HG03432 (cell line): ENCODE results near the gene VPS45.

ENCODE experiments used
- ATAC-seq: cut with Tn5 transposase; IDR thresholded peaks from one replicate; pipeline ENCODE4 v1.9.1; 2021; ENCODE audit warnings: mild to moderate bottlenecking, moderate library complexity; ENCODE audit not compliant: unreplicated experiment

VPS45 gene

DNA sequence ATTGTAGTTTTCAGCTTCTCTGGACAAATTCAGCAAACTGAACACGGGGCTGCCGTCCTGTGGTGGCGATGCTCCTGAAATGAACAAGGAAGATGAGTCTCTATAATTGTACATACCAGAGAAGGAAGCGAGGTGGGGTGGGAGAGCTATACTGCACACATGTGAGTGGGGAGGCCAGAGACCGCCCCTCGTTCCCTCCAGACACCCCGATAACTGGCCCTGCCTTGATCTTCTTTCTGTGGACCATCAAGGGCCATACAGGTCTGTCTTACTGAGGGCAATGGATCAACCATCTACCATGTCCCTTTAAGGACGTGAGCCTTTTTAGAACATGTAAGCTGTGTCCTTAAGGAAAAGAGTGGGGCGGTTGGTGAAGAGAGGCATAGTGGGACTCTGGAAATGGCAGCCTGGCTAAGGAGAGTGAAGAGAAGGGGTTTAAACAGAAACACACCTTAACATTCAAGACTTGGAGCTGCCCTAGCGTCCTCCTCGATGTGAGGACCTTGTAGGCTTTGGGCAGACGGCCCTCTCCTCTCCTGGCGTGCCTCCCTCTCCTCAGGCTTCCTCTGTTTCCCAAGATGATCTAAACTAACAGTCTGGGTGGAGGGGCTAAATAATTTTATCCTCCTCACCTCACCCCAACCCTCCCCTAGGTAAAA lies 88.0 kb downstream of the VPS45 start:
- no peak for ATAC-seq

DNA sequence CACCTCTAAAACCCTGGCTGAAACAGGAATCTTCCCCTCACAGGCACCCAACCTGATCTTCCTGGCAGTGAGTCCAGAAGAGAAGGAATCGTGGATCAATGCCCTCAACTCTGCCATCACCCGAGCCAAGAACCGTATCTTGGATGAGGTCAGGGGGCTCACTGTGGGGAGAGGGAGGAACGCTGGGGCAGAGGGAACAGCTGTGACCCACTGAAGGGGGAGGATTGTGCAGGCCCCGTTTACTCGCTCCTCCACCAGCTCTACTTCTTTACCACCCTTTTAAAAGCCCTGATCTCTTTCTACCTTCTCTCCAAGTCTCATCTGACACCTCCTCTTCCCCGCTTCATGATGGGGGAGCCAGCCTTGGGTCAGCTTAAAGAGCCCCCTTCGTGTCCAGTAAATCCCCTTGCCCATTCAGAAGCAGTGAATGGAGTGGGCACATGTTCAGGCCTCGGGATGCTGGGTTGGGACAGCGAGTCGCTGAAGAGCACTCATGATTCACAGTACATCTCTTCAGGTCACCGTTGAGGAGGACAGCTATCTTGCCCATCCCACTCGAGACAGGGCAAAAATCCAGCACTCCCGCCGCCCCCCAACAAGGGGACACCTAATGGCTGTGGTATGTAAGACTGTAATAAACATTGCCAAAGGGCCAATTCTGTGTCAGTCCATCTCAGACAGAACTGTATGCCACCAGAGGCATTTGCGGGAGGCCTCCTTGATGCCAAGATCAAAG lies 89.5 kb downstream of the VPS45 start:
- no peak for ATAC-seq

DNA sequence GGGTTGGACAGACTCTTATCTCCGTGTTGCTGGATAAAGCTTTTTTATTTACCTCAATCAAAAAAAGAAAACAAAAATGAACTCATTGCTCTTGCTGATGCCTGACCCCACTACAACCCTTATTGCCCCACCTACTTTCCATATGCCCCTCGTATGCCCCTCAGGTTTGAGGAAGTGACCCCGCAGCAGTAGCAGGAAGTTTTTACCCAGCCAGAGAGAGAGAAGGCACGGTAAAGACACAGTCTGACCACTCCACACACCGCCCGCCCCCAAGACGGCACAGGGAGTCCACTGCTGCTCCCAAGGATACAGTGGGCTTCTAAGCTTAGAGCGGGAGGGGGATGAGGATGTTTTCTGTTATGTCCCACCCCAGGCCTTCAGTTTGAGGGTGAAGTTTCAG lies 92.0 kb downstream of the VPS45 start:
- no peak for ATAC-seq

DNA sequence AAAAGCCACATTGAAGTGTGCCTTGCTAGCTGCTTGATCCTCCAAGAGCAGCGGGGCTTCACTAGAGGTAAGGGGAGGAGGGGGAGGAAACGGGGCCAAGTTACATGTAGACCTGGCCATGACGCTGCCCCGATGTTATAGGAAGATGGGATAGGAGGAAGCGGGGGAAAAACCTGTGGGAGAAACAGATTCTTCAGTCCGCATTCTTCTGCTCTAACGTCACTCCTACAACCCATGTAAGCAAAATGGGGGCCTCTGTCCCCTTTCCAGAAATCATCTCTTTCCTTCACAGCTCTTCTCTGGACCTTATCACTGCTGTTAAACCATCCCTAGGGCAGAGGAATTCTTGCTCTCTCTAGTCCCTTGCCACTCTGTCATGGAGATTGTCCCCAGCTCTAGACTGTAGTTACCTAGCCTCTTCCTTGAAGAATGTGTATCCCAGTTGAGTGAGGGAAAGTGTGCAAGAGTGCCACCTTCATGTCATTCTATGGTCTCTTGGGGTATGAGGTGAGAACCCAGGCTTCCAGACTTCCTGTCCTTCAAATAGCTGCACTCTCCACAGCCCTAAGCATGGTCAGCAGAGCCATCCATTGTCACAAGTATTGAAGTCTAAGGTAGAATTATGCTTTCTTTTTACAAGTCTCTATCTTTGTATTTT lies 93.5 kb downstream of the VPS45 start:
- ATAC-seq = no peak

DNA sequence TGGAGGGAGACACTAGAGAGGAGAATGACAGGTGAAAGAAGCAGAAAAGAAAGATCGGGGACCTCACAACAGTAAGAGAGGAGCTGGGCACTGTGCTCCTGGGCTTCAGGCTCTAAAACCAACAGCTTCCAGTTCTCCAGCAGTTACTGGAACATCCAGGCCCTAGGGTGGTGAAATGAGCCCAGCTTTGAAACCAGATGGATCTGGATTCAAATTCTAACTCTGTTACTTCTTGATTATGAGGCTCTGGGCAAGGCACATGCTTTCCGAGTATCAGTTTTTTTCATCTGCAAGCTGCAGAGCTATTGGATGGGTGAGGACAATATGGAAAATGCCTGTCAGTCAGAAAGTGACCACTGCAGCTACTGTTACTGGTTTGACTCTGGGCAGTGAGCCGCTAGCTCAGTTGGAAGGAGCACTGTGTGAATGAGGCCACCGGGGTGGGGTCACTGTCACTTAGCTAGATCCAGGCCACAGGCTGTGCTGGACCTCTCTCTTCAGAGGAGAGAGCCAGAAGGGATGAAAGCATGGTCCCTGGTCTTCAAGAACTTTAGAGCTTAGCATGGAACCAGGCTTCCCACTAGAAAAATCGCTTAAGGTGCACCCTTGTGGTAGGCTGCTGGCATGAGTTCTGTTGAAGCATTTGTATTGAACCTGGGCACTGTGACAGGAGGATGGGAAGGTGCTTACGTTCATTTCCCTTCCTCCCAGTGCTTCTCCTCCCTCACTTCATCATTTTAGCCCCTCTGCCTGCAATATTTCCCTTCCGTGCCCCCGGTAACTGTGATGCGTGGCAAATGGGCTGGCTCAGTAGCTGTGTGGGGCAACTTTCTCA lies 94.4 kb downstream of the VPS45 start:
- no peak for ATAC-seq

DNA sequence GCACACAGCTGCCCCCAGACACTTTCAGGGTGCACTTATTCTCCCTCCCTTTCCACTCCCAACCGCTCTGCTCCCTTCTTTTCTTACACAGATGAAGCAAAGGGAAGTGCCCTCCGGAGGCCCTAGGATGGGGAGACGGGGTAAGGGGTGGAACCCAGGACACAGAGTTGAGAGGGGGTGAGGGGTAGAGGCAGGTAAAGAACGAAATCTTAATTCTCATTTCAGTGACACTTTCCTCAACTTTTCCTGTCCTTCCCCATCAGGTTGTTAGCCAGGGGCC lies 94.9 kb downstream of the VPS45 start:
- no peak for ATAC-seq

DNA sequence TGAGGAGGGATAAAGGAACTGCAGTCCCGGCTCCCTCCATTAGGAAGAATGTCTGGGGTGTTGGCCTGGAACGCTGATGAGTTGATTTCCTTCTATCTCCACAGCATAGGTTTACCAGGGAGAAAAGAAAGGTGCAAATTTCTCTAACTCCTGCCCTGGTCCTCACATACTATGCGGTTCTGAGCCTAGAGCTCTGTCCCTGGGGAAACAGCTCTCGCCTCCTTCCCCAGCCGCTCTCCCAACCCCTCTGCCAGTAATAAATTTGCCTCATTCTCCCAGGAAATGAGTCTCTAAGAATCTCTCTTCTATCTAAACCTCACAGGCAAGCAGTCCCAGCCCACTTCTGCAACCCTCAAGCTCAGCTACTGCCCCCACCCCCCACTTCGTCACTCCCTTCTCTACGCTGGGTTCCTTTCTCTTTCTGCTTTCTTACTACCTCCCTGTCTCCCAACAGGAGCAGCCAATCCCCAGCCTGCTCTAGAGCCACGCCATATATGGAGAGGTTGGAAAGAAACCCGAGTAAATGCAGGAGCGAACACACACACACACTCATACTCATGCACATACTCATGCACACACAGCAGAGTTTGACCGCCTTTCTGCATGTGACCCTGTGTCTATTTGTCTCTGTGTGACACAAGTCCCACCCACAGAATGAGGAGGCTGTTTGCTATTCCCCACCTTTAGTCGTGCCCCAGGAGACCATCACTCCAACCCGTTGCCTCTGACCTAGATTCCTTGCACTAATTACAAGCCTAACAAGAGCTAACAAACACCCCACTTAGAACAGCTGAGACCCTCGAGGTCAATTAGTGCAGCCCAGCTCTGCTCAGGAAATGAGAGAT lies 95.5 kb downstream of the VPS45 start:
- peak; percentile 50 for ATAC-seq

DNA sequence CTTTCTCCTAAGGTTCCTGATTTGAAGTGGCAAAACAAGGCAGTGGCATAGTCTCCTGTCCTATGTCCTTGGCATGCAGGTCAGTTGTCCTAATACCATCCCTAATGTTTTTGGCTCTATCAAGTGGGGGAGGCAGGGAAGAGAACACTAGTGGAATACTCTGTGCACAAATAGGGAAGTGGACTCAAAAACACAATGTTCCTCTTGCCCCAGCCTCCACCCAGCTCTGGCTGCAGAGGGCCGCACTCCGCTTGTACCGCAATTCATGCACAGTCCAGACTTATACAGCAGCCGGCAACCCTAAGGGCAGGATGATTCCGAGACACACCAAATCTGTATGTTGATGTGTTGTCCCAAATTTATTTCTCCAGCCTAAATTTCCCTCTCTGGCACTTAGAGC lies 96.6 kb downstream of the VPS45 start:
- ATAC-seq = no peak

DNA sequence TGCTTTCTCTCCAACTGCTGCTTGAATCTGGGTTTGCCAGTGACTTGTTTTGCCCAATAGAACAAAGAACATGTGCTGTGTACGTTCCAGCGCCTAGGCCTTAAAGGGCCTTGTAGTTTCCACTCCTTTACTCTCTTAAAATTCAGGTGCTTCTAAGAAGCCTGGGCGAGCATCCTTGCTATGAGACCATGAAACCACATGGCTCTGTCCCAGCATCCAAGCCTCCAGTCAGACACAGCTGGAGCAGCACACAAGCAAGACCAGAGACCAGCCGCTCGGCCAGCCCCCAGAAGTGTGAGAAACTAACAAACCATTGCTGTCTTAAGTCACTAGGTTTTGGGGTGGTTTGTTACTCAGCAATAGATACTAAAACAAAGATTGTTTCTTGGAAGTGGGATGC lies 97.2 kb downstream of the VPS45 start:
- no peak for ATAC-seq

DNA sequence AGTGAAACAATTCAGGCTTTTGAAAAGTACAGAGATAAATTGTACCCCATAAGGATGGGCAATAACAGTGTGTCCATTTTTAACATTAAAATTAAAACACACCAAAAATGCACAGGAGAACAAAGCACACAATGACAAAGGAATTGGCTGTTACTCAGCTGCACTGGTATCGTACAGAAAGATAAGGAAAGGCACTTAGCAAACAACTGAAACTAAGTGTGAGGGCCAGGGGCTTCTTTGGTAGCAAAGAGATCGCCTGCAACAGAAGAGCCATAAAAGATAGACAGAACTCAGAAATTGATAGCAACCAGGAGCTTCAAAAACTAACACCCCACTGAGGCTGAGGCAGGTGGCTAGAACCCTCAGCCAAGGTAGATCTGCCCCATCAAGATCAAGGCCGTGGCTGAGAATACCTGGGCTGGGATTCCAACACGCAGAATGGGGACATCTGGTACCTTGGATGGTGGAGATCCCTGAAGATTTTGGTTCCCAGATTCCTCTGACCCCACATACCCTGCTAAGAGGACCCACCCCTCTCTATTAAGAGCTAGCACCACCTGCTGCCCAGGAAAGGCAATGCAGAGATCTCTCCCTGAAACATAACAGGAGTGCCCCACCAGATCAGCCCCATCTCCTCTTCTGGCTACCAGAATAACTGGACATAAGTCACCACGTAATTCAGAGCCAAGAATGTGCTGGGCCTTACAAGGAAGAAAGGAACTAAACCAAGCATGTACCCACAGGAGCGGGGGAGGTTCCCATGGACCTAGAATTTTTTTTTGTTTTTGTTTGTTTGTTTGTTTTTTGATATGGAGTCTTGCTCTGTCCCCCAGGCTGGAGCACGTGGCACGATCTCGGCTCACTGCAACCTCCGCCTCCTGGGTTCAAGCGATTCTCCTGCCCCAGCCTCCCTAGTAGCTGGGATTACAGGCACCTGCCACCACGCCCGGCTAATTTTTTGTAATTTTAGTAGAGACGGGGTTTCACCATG lies 98.3 kb downstream of the VPS45 start:
- no peak for ATAC-seq

DNA sequence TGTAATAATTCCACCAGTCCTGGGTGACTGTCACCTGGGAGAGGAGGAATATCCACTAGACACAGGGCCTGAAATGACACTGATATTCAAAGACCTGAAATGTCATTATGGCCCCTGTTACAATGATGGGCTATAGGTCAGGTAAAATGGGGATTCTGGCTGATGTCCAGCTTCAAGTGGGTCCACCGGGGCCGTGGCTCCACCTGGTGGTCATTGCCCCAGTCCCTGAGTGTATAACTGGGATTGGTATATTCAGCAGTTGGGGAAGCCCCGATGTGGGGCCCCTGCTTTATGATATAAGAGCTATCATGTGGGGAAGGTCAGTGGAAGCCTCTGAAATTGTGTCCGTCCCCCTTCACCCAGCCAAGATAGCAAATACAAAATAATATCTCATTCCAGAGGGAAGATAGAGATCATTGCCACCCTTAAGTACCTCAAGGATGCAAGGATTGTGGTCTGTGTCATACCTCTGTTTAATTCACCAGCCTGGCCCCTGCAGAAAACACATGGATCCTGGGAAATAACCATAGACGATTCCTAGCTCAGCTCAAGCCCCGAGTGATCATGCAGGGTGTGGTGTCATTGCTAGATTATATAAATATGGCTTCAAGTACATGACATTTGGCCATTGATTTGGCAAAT lies 101.5 kb downstream of the VPS45 start:
- ATAC-seq = no peak

DNA sequence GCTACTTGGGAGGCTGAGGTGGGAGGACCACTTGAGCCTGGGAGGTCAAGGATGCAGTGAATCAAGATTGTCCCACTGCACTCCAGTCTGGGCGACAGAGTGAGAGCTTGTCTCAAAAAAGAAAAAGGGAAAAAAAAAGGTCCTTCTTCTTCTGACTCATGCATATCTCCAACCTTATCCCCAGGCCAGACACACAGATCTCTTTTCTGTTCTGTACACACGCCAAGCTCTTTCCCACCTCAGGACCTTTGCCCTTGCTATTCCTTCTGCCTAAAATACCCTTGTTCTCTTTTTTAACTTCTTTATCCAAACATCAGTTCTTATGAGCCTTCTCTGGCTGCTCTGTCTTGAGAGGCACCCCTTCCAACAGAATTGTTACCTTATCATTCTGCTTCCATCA lies 104.2 kb downstream of the VPS45 start:
- no peak for ATAC-seq

DNA sequence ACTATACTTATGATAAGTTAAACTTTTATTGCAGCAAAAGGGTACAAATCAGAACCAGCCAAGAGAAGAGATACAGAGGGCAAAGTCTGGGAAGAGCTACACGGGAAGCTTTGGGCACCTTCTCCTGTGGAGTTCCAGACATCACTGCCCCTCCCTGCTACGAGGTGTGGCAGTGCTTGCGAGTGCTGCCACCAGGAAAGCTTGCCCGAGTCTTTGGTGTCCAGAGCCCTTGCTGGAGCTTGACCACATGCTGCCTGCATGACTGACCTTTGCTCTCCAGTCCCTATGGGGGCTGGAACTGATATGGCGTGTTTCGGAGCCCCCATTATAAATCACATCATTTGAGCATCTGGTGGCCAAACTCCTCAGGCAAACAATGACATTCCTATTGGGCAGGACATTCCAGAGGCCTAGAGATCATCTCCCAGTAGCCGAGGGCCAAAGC lies 105.6 kb downstream of the VPS45 start:
- no peak for ATAC-seq

DNA sequence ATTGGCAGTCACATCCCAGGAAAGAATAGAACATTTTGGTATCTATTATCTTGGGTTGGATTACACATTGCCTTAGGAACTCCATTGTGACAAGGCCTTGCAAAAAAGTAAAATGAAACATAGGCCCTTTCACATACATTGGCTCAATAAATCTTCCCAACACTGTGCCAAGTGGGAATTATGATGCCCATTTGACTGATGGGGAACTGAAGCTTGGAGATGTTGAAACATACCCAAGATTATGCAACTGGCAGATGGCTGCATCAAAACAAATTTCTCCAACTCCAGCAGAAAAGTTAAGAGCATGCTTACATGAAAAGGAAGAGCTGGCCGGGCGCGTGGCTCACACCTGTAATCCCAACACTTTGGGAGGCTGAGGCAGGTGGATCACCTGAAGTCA lies 109.0 kb downstream of the VPS45 start:
- no peak for ATAC-seq

DNA sequence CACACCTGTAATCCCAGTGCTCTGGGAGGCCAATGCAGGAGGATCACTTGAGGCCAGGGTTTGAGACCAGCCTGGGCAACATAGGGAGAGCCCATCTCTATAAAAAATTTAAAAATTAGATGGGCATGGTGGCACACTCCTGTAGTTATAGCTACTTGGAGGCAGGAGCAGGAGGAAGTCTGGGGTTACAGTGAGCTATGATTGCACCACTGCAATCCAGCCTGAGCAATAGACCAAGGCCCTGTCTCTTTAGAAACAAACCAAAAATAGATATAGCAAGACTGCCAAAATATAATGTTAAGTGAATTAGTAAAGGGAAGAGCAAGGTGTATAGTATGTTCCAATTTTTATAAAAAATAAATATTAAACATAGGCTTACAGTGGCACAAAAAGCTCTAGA lies 111.0 kb downstream of the VPS45 start:
- ATAC-seq = no peak

DNA sequence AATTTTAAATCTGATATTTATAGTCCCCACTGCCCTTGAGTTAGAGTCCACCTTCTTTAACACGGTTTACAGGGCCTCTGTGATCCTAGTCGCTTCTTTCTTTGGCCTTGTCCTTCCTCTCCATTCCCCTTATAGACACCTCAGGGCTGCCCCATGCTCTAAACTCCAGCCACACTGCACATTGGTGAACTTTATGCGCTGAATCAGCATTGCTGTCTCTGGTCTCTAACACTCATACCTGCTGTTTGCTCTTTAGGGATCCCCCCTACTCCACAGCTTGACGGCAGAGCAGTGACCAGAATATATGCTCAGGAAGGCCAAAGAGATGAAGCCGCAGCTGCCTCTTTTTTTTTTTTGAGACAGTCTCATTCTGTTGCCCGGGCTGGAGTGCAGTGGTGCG lies 112.3 kb downstream of the VPS45 start:
- ATAC-seq = no peak

DNA sequence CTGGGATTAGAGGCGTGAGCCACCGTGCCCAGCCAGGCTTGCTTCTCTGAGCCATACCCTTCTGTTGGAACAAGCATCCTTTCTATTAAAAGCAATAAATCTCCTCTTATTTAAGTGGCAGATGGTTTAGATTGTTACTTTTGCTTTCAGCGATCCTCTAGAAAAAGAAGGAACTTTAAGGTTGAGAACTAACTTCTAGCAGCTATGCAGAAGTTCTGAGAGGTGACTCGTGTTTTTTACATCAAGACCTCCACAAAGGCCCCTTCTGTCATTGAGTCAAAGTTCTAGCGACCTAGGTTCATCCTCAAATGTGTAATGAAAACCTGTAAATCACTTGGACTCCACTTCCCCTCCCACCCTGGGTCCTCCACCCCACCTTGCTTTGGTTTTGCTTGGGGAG lies 112.9 kb downstream of the VPS45 start:
- ATAC-seq = no peak

DNA sequence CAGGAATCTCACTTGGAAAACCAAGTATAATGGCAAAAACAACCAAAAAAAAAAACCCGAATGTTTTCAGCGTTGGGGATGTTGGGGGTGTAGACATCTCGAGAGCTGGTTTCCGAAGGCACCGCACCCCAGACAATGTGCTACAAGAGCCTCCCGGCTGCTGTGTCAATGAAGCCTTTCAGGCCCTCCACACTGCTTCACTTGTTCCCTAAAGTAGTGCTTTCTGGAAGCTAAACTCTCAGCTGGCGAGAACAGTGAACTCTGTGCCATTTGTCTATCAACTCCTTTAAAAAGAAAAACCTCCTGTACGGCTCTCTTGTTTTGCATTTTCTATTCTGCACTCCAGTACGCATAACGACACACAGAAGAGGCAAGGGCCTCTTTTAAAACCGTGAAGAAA lies 114.7 kb downstream of the VPS45 start:
- no peak for ATAC-seq

DNA sequence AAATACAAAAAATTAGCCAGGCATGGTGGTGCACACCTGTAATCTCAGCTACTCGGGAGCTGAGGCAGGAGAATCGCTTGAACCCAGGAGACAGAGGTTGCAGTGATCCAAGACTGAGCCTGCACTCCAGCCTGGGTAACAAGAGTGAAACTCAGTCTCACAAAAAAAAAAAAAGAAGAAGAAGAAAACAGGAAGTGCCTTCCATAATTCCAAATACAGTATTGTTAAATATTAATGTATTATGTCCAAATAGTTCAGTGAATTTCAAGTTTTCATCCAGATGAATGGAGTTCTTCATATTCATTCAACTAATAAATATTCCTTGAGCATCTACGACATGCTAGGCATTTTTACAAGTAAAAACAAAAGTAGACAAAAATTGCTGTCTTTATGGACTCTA lies 115.5 kb downstream of the VPS45 start:
- ATAC-seq = no peak
